ENCODE data around the gene PRDM1.
A peak's percentile ranks its signal among the peaks of the same experiment; 100 is the strongest.

The PRDM1 gene

DNA sequence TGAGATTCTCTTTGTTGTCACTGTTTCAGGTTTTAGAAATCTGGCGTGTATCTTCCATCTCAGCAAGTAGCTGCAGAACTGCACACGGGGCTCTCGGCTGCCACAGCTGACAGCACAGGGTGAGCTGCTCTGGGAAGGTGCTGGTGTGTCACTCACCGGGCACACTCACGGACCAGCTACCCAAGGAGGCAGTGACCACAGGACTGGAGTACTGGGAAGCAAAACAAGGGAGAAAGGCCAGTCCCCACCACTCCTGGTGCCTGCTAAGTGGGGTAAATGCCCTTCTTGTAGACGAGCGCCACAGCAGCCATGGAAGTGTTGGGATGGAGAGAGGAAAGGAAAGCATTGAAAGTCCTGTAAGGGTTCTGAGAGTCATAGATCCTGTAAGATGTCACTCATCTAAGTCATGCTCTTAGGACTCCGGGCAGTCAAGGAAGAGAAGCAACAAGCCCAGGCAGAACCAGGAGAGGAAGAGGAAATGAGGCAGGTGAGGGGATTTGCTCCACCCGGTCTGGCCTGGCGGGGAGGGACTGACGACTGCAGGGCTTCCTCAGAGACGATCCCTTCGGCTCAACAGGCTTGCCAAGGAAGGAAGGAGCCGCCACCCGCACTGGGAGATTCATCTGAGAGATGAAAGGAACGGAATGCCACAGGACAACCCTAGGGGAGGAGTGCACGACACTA, 48.1 kb downstream of the PRDM1 start:
- no peak for DNase-seq (ENCODE audit: low read depth)
- H3K4me3 ChIP-seq (ENCODE audit: low read depth, low read length), result no peak overlapping the region
- TF ChIP-seq, protein P1, sequence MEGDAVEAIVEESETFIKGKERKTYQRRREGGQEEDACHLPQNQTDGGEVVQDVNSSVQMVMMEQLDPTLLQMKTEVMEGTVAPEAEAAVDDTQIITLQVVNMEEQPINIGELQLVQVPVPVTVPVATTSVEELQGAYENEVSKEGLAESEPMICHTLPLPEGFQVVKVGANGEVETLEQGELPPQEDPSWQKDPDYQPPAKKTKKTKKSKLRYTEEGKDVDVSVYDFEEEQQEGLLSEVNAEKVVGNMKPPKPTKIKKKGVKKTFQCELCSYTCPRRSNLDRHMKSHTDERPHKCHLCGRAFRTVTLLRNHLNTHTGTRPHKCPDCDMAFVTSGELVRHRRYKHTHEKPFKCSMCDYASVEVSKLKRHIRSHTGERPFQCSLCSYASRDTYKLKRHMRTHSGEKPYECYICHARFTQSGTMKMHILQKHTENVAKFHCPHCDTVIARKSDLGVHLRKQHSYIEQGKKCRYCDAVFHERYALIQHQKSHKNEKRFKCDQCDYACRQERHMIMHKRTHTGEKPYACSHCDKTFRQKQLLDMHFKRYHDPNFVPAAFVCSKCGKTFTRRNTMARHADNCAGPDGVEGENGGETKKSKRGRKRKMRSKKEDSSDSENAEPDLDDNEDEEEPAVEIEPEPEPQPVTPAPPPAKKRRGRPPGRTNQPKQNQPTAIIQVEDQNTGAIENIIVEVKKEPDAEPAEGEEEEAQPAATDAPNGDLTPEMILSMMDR (IDR thresholded peaks at IDR 0.05; ENCODE audit: low read depth, low read length, missing control alignments), result no peak

DNA sequence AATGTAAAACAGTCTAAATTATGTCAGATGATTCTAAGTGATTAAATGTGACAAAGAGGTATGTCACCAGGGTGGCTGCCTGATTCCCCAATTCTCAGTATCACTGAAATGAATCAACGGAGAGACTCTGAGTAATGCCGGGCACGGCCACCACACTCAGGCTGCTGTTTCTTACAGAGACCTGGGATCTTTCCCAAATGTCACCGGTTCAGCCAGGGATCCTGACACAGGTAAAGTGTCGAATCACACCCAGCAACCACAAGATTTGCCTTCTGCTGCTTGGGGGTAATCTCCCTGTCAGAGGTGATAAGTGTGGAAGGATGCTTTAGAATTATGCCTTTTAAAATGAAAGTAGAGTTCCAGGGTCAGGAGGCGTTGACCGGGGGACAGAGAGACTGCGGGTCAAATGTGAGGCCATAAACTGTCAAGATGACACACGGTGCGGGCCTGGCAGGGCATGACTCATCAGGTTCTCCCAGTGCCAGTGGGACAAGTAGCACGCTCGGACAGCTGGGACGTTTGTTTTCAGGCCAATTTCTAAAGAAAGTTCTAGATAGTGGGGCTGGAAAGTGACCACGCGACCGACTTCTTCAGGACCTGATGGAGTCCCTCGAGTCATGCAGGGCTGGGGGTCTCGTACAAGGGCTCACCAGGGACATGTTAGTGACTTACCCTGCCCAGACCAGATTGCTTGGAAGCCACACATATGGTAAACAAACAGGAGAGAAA, 48.9 kb downstream of the PRDM1 start:
- TF ChIP-seq, protein P1 (IDR thresholded peaks at IDR 0.05; ENCODE audit: low read depth, low read length, missing control alignments), result no peak
- H3K4me3 ChIP-seq (ENCODE audit: low read depth, low read length), result no peak overlapping the region
- DNase-seq (ENCODE audit: low read depth), result no peak

DNA sequence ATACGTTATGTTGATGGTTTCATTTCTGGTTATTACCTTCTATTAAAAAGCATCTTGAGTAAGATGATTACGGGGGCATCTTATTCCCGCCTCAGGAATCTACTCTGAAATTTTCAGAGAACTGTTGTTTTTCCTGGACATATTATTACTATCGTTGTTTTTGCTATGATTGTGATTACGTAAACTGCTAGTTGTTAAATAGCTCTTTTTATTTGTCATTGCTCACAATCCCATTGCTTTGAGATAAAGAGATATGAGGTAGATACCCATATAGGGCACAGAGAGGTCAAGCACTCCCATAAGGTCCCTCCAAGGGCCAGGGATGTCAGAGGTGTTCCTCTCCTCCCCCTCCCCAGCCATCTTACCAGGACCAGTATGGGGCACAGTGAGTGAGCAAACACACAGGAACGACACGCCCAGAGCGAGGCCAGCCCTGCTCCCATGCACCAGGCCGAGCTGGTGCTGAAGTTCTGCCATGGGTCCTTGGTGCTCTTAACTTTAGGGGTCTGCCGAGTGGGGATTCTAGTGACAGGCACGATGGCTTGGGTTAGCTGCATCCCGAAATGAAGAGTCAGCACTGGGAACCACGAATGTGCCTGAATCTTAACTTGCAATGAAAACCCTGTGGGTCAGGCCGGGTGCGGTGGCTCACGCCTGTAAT, 49.9 kb downstream of the PRDM1 start:
- TF ChIP-seq, protein P1 (IDR thresholded peaks at IDR 0.05; ENCODE audit: low read depth, low read length, missing control alignments), result no peak
- DNase-seq (ENCODE audit: low read depth), result no peak
- no peak overlapping the region for H3K4me3 ChIP-seq (ENCODE audit: low read depth, low read length)

DNA sequence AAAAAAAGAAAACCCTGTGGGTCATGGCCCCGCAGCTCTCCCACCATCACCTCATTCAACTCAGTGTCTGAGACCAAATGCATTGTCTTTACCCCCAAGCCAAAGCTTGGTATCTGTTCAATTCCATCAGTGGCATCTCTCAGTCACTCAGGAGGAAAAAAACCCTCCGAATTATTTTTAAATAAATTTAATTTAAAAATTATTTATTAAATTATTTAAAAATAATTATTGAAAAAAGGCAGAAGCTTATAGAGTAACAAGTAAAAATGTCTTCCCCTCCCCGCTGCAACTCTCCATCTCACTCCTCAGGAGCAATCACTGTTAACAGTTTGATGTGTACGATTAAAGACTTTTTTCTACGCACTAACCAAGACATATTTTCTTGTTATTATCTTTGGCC, 50.7 kb downstream of the PRDM1 start:
- no peak overlapping the region for H3K4me3 ChIP-seq (ENCODE audit: low read depth, low read length)
- TF ChIP-seq, protein P1 (IDR thresholded peaks at IDR 0.05; ENCODE audit: low read depth, low read length, missing control alignments), result no peak
- DNase-seq (ENCODE audit: low read depth), result no peak

DNA sequence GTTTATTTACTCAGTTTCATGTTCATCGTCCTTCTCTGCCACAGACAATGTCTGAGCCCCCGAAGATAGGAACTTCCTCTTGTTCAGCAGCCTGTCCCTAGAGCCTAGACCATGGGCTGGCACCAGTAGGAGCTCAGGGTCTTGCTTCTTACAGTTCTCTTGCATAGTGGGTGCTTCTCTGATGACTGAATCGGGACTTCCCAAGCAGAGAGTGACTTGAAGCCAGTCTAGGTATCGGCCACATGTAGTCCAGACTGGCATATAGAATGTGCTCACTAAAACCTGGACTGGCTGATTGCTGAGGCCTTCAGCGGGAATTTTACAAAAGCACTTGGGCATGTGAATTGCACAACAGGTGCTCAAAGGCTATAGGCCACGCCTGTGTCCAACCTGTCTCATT, 52.0 kb downstream of the PRDM1 start:
- DNase-seq (ENCODE audit: low read depth), result no peak
- no peak overlapping the region for H3K4me3 ChIP-seq (ENCODE audit: low read depth, low read length)
- TF ChIP-seq, protein P1 (IDR thresholded peaks at IDR 0.05; ENCODE audit: low read depth, low read length, missing control alignments), result no peak

DNA sequence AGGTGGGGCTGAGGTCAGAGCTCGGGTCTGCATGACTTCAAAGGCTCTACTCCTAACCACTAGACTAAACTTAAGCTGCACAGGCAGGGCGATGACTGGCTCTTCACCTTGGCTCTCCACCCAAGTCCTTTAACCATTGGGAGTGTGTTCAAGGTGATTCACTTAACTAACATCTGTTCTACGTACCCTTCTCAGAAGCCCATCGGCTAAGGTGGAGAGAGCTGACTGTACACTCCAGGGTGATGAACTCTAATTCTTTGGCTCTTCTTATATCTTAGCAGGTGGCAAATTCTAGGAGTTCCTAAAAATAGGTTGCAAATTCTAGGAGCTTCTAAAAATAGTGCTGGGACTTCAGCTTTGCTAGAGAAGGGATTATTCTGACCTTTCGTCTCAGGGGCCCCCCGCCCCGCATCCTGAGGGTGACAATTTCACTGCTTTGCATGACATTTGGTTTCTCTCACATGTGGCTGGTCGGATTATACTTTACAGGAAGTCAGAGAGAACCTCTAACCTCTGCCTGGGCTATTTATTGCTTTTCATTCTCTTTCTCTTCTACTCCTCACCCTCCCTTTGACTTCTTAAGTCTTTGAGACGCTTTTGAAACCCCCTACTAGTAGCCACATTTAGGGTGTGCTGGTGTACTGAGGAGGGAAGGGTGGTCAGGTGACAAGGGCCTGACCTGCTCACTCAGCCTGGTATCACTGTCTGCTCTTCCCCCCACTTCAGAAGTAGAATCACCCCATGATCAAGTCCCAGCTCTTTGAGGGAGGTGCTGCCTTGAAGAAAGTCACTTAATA, 55.5 kb downstream of the PRDM1 start:
- peak; percentile 96 for DNase-seq (ENCODE audit: low read depth)
- TF ChIP-seq, protein P1 (IDR thresholded peaks at IDR 0.05; ENCODE audit: low read depth, low read length, missing control alignments), result no peak
- no peak overlapping the region for H3K4me3 ChIP-seq (ENCODE audit: low read depth, low read length)
